ENCODE data around the gene RELN. TPM values are rescaled to one million over a fixed set of nuclear protein-coding genes. Genes with fewer than 3 reads are reported as not detected.

RELN gene
- total RNA-seq, 4 donors from 2014 or later: 2.2 to 8.6 (median 3.5) TPM

DNA sequence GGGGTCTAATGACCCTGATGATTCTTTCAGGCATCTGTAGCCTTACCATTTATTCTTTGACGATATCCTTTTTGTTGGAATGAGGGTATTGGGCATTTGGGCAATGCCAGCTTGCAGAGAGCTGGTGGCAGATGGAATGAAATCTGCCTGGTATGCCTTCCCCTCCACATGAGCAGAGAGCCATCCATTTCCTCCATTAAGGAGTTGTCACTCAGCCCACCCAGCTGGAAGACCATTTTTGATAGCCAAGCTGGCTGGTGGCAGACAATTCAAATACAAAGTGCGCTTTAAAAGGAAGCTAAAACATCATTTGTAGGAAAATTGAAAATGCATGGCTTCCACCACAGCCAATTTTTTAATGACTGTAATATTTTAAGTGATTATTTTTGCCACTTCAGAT lies 303.4 kb downstream of the RELN start:
- Histone ChIP-seq H3K4me3 (no peak overlapping the region), H3K9me3 (no peaks in the 10 kb centered on the region), H3K27ac (no peak overlapping the region), H3K36me3 (no peaks in the 10 kb centered on the region), H3K4me1 (no peaks in the 10 kb centered on the region), H3K27me3 (no peaks in the 10 kb centered on the region)
- TF ChIP-seq POLR2A (IDR thresholded peaks at IDR 0.05) (no peak), EP300 (IDR thresholded peaks at IDR 0.05) (no peak), POLR2AphosphoS5 (IDR thresholded peaks at IDR 0.05) (no peak)
- TF ChIP-seq, protein P1, sequence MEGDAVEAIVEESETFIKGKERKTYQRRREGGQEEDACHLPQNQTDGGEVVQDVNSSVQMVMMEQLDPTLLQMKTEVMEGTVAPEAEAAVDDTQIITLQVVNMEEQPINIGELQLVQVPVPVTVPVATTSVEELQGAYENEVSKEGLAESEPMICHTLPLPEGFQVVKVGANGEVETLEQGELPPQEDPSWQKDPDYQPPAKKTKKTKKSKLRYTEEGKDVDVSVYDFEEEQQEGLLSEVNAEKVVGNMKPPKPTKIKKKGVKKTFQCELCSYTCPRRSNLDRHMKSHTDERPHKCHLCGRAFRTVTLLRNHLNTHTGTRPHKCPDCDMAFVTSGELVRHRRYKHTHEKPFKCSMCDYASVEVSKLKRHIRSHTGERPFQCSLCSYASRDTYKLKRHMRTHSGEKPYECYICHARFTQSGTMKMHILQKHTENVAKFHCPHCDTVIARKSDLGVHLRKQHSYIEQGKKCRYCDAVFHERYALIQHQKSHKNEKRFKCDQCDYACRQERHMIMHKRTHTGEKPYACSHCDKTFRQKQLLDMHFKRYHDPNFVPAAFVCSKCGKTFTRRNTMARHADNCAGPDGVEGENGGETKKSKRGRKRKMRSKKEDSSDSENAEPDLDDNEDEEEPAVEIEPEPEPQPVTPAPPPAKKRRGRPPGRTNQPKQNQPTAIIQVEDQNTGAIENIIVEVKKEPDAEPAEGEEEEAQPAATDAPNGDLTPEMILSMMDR (IDR thresholded peaks at IDR 0.05): no peak
- 82 to 100% methylated on average over 2 of the region's 2 CpGs for WGBS, 2 donors (ENCODE audit: low coverage in 1 of 2)
- ATAC-seq: no peak

- Histone ChIP-seq H3K4me1 (no peaks in the 10 kb centered on the region), H3K9me3 (no peaks in the 10 kb centered on the region), H3K27me3 (no peaks in the 10 kb centered on the region), H3K4me3 (no peak overlapping the region), H3K36me3 (no peaks in the 10 kb centered on the region), H3K27ac (no peak overlapping the region)
- no peak for ATAC-seq
- WGBS, 2 donors (ENCODE audit: low coverage in 1 of 2): 82 to 83% methylated on average over 1 to 2 of the region's 2 CpGs
- TF ChIP-seq, protein P1 (IDR thresholded peaks at IDR 0.05): no peak
- TF ChIP-seq POLR2A (IDR thresholded peaks at IDR 0.05) (no peak), EP300 (IDR thresholded peaks at IDR 0.05) (no peak), POLR2AphosphoS5 (IDR thresholded peaks at IDR 0.05) (no peak)
Observed at GRCh38 chr7:103685646-103686045, 303.8 kb downstream of the RELN start.

GRCh38 chr7:103683348-103683747 lies 306.1 kb downstream of the RELN start:
- WGBS, 2 donors (ENCODE audit: low coverage in 1 of 2): 82 to 86% methylated on average over 2 of the region's 2 CpGs
- H3K27ac ChIP-seq: no peak overlapping the region

GRCh38 chr7:103680161-103681144 lies 309.0 kb downstream of the RELN start:
- H3K27ac ChIP-seq: peak overlapping the region in 1 of 4 donors; percentile 4
- H3K4me1 ChIP-seq: no peaks in the 10 kb centered on the region
- no peaks in the 10 kb centered on the region for H3K36me3 ChIP-seq
- no peaks in the 10 kb centered on the region for H3K9me3 ChIP-seq
- H3K4me3 ChIP-seq: no peak overlapping the region
- TF ChIP-seq, protein P1 (IDR thresholded peaks at IDR 0.05): no peak
- TF ChIP-seq EP300 (IDR thresholded peaks at IDR 0.05) (no peak), POLR2AphosphoS5 (IDR thresholded peaks at IDR 0.05) (no peak), POLR2A (IDR thresholded peaks at IDR 0.05) (no peak)
- 49 to 63% methylated on average over 4 of the region's 6 CpGs for WGBS, 2 donors (ENCODE audit: low coverage in 1 of 2)
- no peaks in the 10 kb centered on the region for H3K27me3 ChIP-seq
- no peak for ATAC-seq

More at GRCh38 chr7:103683348-103683747, 306.1 kb downstream of the RELN start:
- Histone ChIP-seq H3K4me3 (no peak overlapping the region), H3K4me1 (no peaks in the 10 kb centered on the region), H3K36me3 (no peaks in the 10 kb centered on the region), H3K27me3 (no peaks in the 10 kb centered on the region), H3K9me3 (no peaks in the 10 kb centered on the region)
- ATAC-seq: no peak
- no peak for TF ChIP-seq EP300 (IDR thresholded peaks at IDR 0.05)
- TF ChIP-seq, protein P1 (IDR thresholded peaks at IDR 0.05): no peak

All from gastroesophageal sphincter (tissue), 4 donors.